Lower leg skin (tissue), 3 donors: ENCODE measurements around the gene PITPNM3.

Source experiments
- CTCF ChIP-seq, 3 donors: fragments of 450-650 bp; IDR thresholded peaks; one replicate each; pipeline ENCODE4 v1.5.1; 2016; ENCODE audit warnings: antibody characterized with exemption in 3 of 3, mild to moderate bottlenecking in 3 of 3, moderate library complexity in 2 of 3
- POLR2A ChIP-seq, 2 donors: fragments of 450-650 bp; IDR thresholded peaks; one replicate each; pipeline ENCODE4 v1.6.1; 2016 to 2017; ENCODE audit warnings: antibody characterized with exemption in 2 of 2, mild to moderate bottlenecking in 1 of 2, moderate library complexity in 1 of 2

GRCh38 chr17:6542577-6542976, 13.8 kb downstream of the PITPNM3 start:
- no peak for TF ChIP-seq POLR2A (IDR thresholded peaks at IDR 0.05)
- no peak for TF ChIP-seq CTCF (IDR thresholded peaks at IDR 0.05)
